NB4 (cell line): ENCODE results near the gene NTSR2.

Experiments used
- POLR2A ChIP-seq: IDR thresholded peaks from 2 replicates; pipeline ENCODE4 v1.6.1; 2011; ENCODE audit warnings: mild to moderate bottlenecking; ENCODE audit not compliant: insufficient read length; ENCODE audit errors: extremely low read depth
- TF ChIP-seq, protein P1 (sequence below): IDR thresholded peaks from one replicate; pipeline ENCODE4 v1.5.1; 2012; ENCODE audit warnings: low read depth, low read length
- TF ChIP-seq, protein P2 (sequence below): IDR thresholded peaks from 2 replicates; pipeline ENCODE4 v1.6.1; 2011; ENCODE audit warnings: low read depth, low read length

DNA sequence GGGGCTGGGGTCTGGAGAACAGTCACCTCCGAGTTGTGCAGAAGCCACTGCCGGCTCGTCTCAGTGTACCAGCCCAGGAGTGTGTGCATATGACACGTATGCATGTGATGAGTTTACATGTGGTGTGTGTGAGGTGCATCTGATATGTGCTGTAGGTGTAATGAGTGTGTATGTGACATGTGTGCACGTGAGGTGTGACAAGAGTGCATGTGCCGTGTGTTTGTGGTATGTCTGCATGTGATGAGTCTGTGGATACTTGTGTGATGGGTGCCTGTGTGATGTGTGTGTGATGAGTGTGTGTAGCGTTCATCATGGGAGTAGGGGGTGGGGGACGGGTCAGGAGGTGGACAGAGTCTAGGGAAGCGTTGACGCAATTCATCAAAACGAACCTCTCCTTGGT, 12.8 kb downstream of the NTSR2 start:
- TF ChIP-seq, protein P1, sequence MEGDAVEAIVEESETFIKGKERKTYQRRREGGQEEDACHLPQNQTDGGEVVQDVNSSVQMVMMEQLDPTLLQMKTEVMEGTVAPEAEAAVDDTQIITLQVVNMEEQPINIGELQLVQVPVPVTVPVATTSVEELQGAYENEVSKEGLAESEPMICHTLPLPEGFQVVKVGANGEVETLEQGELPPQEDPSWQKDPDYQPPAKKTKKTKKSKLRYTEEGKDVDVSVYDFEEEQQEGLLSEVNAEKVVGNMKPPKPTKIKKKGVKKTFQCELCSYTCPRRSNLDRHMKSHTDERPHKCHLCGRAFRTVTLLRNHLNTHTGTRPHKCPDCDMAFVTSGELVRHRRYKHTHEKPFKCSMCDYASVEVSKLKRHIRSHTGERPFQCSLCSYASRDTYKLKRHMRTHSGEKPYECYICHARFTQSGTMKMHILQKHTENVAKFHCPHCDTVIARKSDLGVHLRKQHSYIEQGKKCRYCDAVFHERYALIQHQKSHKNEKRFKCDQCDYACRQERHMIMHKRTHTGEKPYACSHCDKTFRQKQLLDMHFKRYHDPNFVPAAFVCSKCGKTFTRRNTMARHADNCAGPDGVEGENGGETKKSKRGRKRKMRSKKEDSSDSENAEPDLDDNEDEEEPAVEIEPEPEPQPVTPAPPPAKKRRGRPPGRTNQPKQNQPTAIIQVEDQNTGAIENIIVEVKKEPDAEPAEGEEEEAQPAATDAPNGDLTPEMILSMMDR: no peak
- no peak for TF ChIP-seq POLR2A
- TF ChIP-seq, protein P2, sequence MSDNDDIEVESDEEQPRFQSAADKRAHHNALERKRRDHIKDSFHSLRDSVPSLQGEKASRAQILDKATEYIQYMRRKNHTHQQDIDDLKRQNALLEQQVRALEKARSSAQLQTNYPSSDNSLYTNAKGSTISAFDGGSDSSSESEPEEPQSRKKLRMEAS: no peak
